Ovary (tissue), 9 donors: ENCODE data around the gene PLCG1. TPM values are rescaled to one million over a fixed set of nuclear protein-coding genes. Genes with fewer than 3 reads are reported as not detected.
"Not testable (repeated sequence)": the region's sequence is repeated elsewhere in the genome, so short reads cannot be mapped to it uniquely, and the experiment has no call there.

Experiments used
- DNase-seq, 5 donors: peaks; one replicate each; pipeline ENCODE4 v3.0.0-alpha.2; 2019 to 2020
- H3K27ac ChIP-seq, 2 donors: fragments of 200-600 bp; one replicate each; pipeline versions ENCODE4 v1.5.1 to v1.8.0; 2019 to 2022
- H3K27me3 ChIP-seq: fragments of 200-600 bp; one replicate; pipeline ENCODE4 v1.8.0; 2022
- H3K36me3 ChIP-seq: fragments of 200-600 bp; sonication (generic); one replicate; pipeline ENCODE4 v1.5.1; 2019
- H3K4me1 ChIP-seq: one replicate; pipeline ENCODE4 v1.8.1; 2013; ENCODE audit warnings: mild to moderate bottlenecking, moderate library complexity; ENCODE audit not compliant: insufficient read depth
- H3K4me3 ChIP-seq: fragments of 200-600 bp; sonication (generic); one replicate; pipeline ENCODE4 v1.5.1; 2017
- H3K9me3 ChIP-seq, 2 donors: fragments of 200-600 bp in 1 of 2; sonication (generic) in 1 of 2; one replicate each; pipeline versions ENCODE4 v1.5.1 to v1.8.1; 2013 to 2019; ENCODE audit warnings: mild to moderate bottlenecking in 1 of 2, moderate library complexity in 1 of 2
- CTCF ChIP-seq, 3 donors: fragments of 450-650 bp in 2 of 3; fragments of 200-600 bp in 1 of 3; IDR thresholded peaks; one replicate each; pipeline versions ENCODE4 v1.5.1 to v1.8.0; 2016 to 2022; ENCODE audit warnings: antibody characterized with exemption in 3 of 3, mild to moderate bottlenecking in 1 of 3
- EP300 ChIP-seq: sonication (generic); formaldehyde crosslinking; IDR thresholded peaks from one replicate; pipeline ENCODE4 v1.6.1; 2017; ENCODE audit warnings: antibody characterized with exemption
- POLR2A ChIP-seq: fragments of 450-650 bp; IDR thresholded peaks from one replicate; pipeline ENCODE4 v1.6.1; 2017; ENCODE audit warnings: antibody characterized with exemption, mild to moderate bottlenecking, moderate library complexity
- WGBS, 3 donors: extraction: QIAGEN DNeasy Blood & Tissue Kit in 1 of 3; methylation state at CpG; one replicate each; pipeline versions ENCODE4 v1.1.5 to v1.1.7; 2013 to 2017; 5-methylcytosine and 5-hydroxymethylcytosine counted together
- intact Hi-C, 4 donors: fragments of 100-400 bp; cut with DNase I; formaldehyde crosslinking; loops; one replicate each; pipeline versions ENCODE4 v1.11.0 to v1.15.1; 2022 to 2023
- polyA plus RNA-seq, 2 donors: library from polyadenylated mRNA; stranded (reverse); fragments of 200-250 nt in 1 of 2; fragments of 350-450 nt in 1 of 2; fragmentation: Illumina TruSeq in 1 of 2; extraction: RNeasy Lipid Tissue Mini Kit (QIAGEN cat#74804) in 1 of 2; gene quantifications; one replicate each; pipeline ENCODE4 v1.2.3, GENCODE V29; 2013 to 2014
- total RNA-seq, 7 donors: library from RNA; depleted of rRNA in 2 of 7; stranded (reverse); fragments of >200 nt in 2 of 7; fragmentation: NEBNext Ultra II Directional in 3 of 7; extraction: Animal tissue kit (Norgen Biotek cat#: 25700) in 3 of 7; gene quantifications; one replicate each; pipeline versions ENCODE4 v1.1.0 to v1.2.4, GENCODE V29; 2016 to 2023
- donor health status: DM: no; HTN: no; CAD: no; lungs with moderate emphysema.
- donor health status: DM: no; HTN: no; CAD: no.
- donor health status: Bipolar disorder and iron deficiency.
- donor health status: DM: yes; HTN: yes; CAD: no.
- donor health status: DM: no; HTN: no; CAD: no.
- donor health status: DM: yes; HTN: yes; CAD: no.

The PLCG1 gene
- total and polyA plus RNA-seq, 9 donors, result 56.1 to 158 (median 101) TPM

DNA sequence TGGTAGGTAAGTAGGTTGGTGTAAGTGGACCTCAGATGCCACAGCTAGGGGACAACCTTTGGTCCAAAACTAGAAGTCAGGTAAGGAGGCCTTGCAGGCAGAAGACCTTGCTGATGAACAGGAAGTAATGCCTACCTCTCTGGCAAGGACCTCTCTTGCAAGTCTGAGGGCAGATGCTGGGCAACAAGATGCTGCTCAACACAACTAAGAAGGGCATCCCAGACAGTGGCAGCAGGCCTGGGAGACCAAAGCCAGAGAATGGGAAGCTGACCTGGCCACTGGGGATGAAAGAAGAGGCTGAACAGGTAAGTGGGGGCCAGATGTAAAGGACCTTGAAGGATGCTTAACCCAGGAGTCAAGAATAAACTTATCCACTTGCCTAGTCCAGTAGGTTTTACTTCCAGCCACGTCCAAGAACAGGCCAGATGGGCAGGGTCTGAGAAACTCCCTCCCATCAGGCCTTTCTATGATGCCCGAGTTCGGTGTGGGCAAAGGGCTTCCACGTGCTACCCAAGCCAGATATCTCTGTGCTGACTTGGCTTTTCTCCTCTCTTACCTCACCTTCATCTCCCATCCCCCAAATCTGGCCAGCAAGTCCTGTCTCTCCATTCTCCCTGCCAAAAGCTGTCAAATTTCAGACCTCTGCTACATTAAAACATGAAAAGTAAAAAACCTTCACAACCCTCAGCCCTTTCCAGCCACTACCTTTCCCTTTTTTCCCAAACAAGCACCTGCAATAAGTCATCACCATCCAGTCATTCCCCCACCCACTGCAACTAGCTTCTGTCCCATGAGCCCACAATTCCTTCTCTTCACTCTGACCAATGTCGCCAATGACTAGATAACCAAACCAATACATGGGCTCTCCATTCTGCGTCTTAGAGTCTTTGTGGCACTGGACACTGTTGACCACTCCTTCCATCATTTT lies 11.5 kb upstream of the PLCG1 start:
- Histone ChIP-seq H3K36me3 (no peaks in the 10 kb centered on the region), H3K4me3 (no peak overlapping the region), H3K27ac (no peak overlapping the region), H3K4me1 (peaks cover 2% of the 10 kb centered on the region), H3K9me3 (no peaks in the 10 kb centered on the region), H3K27me3 (no peaks in the 10 kb centered on the region)
- no peak for DNase-seq
- WGBS, 3 donors, result 74 to 83% (median 77%) methylated on average over 6 of the region's 6 CpGs
- no peak for TF ChIP-seq EP300
- TF ChIP-seq POLR2A, result no peak
- TF ChIP-seq CTCF (IDR thresholded peaks at IDR 0.05), result no peak
- intact Hi-C loops, result no loop called here

GRCh38 chr20:41126719-41127118 lies 10.6 kb upstream of the PLCG1 start:
- Histone ChIP-seq H3K4me3 (no peak overlapping the region), H3K27ac (no peak overlapping the region), H3K36me3 (no peaks in the 10 kb centered on the region), H3K4me1 (peaks cover 2% of the 10 kb centered on the region), H3K27me3 (no peaks in the 10 kb centered on the region), H3K9me3 (no peaks in the 10 kb centered on the region)
- WGBS, 3 donors, result 74 to 82% (median 78%) methylated on average over 3 of the region's 3 CpGs
- intact Hi-C loops, result no loop called here
- TF ChIP-seq CTCF (IDR thresholded peaks at IDR 0.05) (no peak), POLR2A (no peak), EP300 (no peak)
- no peak for DNase-seq

GRCh38 chr20:41128317-41128716 lies 9.0 kb upstream of the PLCG1 start:
- H3K27me3 ChIP-seq, H3K36me3 ChIP-seq, H3K9me3 ChIP-seq, DNase-seq, H3K4me3 ChIP-seq, H3K4me1 ChIP-seq, intact Hi-C loops, H3K27ac ChIP-seq: not testable (repeated sequence)
- WGBS, 3 donors, result 67% methylated on average over 1 of the region's 3 CpGs; no CpG with 5 or more reads in 2 of the 3 donors

- Histone ChIP-seq H3K4me1 (peaks cover 3% of the 10 kb centered on the region), H3K27ac (no peak overlapping the region), H3K4me3 (no peak overlapping the region), H3K36me3 (no peaks in the 10 kb centered on the region), H3K27me3 (no peaks in the 10 kb centered on the region), H3K9me3 (no peaks in the 10 kb centered on the region)
- no peak for TF ChIP-seq POLR2A
- no peak for TF ChIP-seq CTCF (IDR thresholded peaks at IDR 0.05)
- no peak for TF ChIP-seq EP300
- intact Hi-C loops, result no loop called here
- WGBS, 3 donors, result 66 to 73% (median 67%) methylated on average over 5 of the region's 5 CpGs
- DNase-seq, result no peak
Observed at GRCh38 chr20:41131594-41132387, 5.6 kb upstream of the PLCG1 start.

DNA sequence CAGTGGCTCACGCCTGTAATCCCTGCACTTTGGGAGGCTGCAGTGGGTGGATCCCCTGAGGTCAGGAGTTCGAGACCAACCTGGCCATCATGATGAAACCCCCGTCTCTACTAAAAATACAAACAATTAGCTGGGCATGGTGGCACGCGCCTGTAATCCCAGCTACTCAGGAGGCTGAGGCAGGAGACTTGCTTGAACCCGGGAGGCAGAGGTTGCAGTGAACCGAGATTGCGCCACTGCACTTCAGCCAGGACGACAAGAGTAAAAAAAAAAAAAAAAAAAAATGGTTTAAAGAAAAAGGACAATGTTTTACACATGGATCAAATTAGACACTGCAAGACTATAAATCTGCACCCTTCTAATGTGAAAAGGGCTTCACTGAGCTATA lies 5.0 kb upstream of the PLCG1 start:
- H3K36me3 ChIP-seq, DNase-seq, H3K27me3 ChIP-seq, H3K4me3 ChIP-seq, H3K4me1 ChIP-seq, H3K27ac ChIP-seq, H3K9me3 ChIP-seq, intact Hi-C loops: not testable (repeated sequence)
- WGBS, 3 donors, result 74 to 81% (median 75%) methylated on average over 9 of the region's 9 CpGs
